Measurements from ENCODE around the gene COMMD6. TPM values are rescaled to one million over a fixed set of nuclear protein-coding genes. Genes with fewer than 3 reads are reported as not detected.

COMMD6 gene
- total and polyA plus RNA-seq, 2 donors (not counting 1 experiment from before 2014, with no cell fraction given), result 78.0 to 153 TPM

- intact Hi-C loops (cut with micrococcal nuclease), result no loop called here
- H3K4me3 ChIP-seq (ENCODE audit: control extremely low read depth in 1 of 5, extremely low read depth in 1 of 5, insufficient read depth in 1 of 5, low read depth in 2 of 5, low read length in 4 of 5), result no peak overlapping the region
- H3K4me1 ChIP-seq (ENCODE audit: control insufficient read depth in 2 of 2, insufficient read depth in 2 of 2, low read length in 2 of 2), result peaks cover 0 to 8% of the 10 kb centered on the region in 2 donors
- CTCF ChIA-PET, result no interaction called here
- no peaks in the 10 kb centered on the region for H3K9me3 Mint-ChIP-seq (ENCODE audit: insufficient read depth)
- POLR2A ChIA-PET, result no interaction called here
- H3K4me2 ChIP-seq (replicated peaks; ENCODE audit: low read depth, low read length, poor library complexity, severe bottlenecking), result no peak overlapping the region
- no peaks in the 10 kb centered on the region for H3K9me3 ChIP-seq (ENCODE audit: control extremely low read depth in 1 of 3, control insufficient read depth in 2 of 3, insufficient read depth in 1 of 3, low read length in 2 of 3)
- no peak for ATAC-seq (ENCODE audit: low read depth)
- TF ChIP-seq CTCF (IDR thresholded peaks at IDR 0.05), result no peak
- no peak for TF ChIP-seq EZH2 (IDR thresholded peaks at IDR 0.05; ENCODE audit: borderline replicate concordance, insufficient read depth, low read depth, low read length, poor library complexity, severe bottlenecking)
- H3K27me3 Mint-ChIP-seq, result no peaks in the 10 kb centered on the region
- no peak overlapping the region for H3K27ac Mint-ChIP-seq
- H2AFZ ChIP-seq (ENCODE audit: insufficient read depth, low read depth, low read length, poor library complexity, severe bottlenecking), result no peak overlapping the region
- H3K27ac ChIP-seq (ENCODE audit: low read length in 2 of 2), result no peak overlapping the region
- H3K4me1 Mint-ChIP-seq, result peaks cover 40% of the 10 kb centered on the region
- no peak for DNase-seq
- peaks cover 0 to 27% of the 10 kb centered on the region in 2 experiments for H3K36me3 ChIP-seq (replicated peaks in 1 of 2; ENCODE audit: control extremely low read depth in 1 of 2, control insufficient read depth in 1 of 2, extremely low read depth in 1 of 2, insufficient read depth in 2 of 2, low read length in 1 of 2)
- H3K9ac ChIP-seq (ENCODE audit: low read length), result no peak overlapping the region
- H3K79me2 ChIP-seq (ENCODE audit: control insufficient read depth, insufficient read depth, low read length), result peaks cover 24% of the 10 kb centered on the region
- no peaks in the 10 kb centered on the region for H3K27me3 ChIP-seq (replicated peaks in 1 of 4; ENCODE audit: control extremely low read depth in 1 of 4, control insufficient read depth in 3 of 4, insufficient read depth in 4 of 4, low read length in 3 of 4)
- H4K20me1 ChIP-seq (ENCODE audit: control insufficient read depth, insufficient read depth, low read length, poor library complexity, severe bottlenecking), result no peaks in the 10 kb centered on the region
- no peak overlapping the region for H3K4me3 Mint-ChIP-seq
Observed at GRCh38 chr13:75530549-75530961, 7.1 kb downstream of the COMMD6 start.

- Histone ChIP-seq H3K9ac (ENCODE audit: low read length) (no peak overlapping the region), H3K27me3 (replicated peaks in 1 of 4; ENCODE audit: control extremely low read depth in 1 of 4, control insufficient read depth in 3 of 4, insufficient read depth in 4 of 4, low read length in 3 of 4) (no peaks in the 10 kb centered on the region), H3K4me2 (replicated peaks; ENCODE audit: low read depth, low read length, poor library complexity, severe bottlenecking) (no peak overlapping the region), H3K27ac (ENCODE audit: low read length in 2 of 2) (no peak overlapping the region), H3K79me2 (ENCODE audit: control insufficient read depth, insufficient read depth, low read length) (no peaks in the 10 kb centered on the region), H3K4me1 (ENCODE audit: control insufficient read depth in 2 of 2, insufficient read depth in 2 of 2, low read length in 2 of 2) (no peaks in the 10 kb centered on the region), H3K4me3 (ENCODE audit: control extremely low read depth in 1 of 5, extremely low read depth in 1 of 5, insufficient read depth in 1 of 5, low read depth in 2 of 5, low read length in 4 of 5) (no peak overlapping the region), H2AFZ (ENCODE audit: insufficient read depth, low read depth, low read length, poor library complexity, severe bottlenecking) (no peak overlapping the region), H3K36me3 (replicated peaks in 1 of 2; ENCODE audit: control extremely low read depth in 1 of 2, control insufficient read depth in 1 of 2, extremely low read depth in 1 of 2, insufficient read depth in 2 of 2, low read length in 1 of 2) (peaks cover 0 to 8% of the 10 kb centered on the region in 2 experiments), H4K20me1 (ENCODE audit: control insufficient read depth, insufficient read depth, low read length, poor library complexity, severe bottlenecking) (no peaks in the 10 kb centered on the region), H3K9me3 (ENCODE audit: control extremely low read depth in 1 of 3, control insufficient read depth in 2 of 3, insufficient read depth in 1 of 3, low read length in 2 of 3) (peaks cover 0 to 13% (median 2%) of the 10 kb centered on the region in 3 donors)
- intact Hi-C loops (cut with micrococcal nuclease), result no loop called here
- no peak for ATAC-seq (ENCODE audit: low read depth)
- WGBS (ENCODE audit: insufficient coverage), result 63% methylated on average over 2 of the region's 3 CpGs
- Mint-ChIP-seq H3K4me3 (no peak overlapping the region), H3K27ac (no peak overlapping the region), H3K4me1 (peaks cover 4% of the 10 kb centered on the region), H3K9me3 (ENCODE audit: insufficient read depth) (peaks cover 4% of the 10 kb centered on the region), H3K27me3 (no peaks in the 10 kb centered on the region)
- ChIA-PET CTCF (no interaction called here), POLR2A (no interaction called here)
- no peak for DNase-seq
- no peak for TF ChIP-seq CTCF (IDR thresholded peaks at IDR 0.05)
- no peak for TF ChIP-seq EZH2 (IDR thresholded peaks at IDR 0.05; ENCODE audit: borderline replicate concordance, insufficient read depth, low read depth, low read length, poor library complexity, severe bottlenecking)
Observed at GRCh38 chr13:75521956-75522355, 15.7 kb downstream of the COMMD6 start.

Data from B cell (primary cell).